ENCODE data around the gene IPO7. TPM values are rescaled to one million over a fixed set of nuclear protein-coding genes. Genes with fewer than 3 reads are reported as not detected.
"Not testable (repeated sequence)": the region's sequence is repeated elsewhere in the genome, so short reads cannot be mapped to it uniquely, and the experiment has no call there.

The IPO7 gene
- total RNA-seq, 4 donors from 2014 or later: 32.4 to 79.9 (median 54.3) TPM

GRCh38 chr11:9357041-9357440 lies 27.4 kb upstream of the IPO7 start:
- Histone ChIP-seq H3K27me3 (no peaks in the 10 kb centered on the region), H3K27ac (no peak overlapping the region), H3K36me3 (no peaks in the 10 kb centered on the region), H3K4me3 (no peak overlapping the region), H3K4me1 (no peaks in the 10 kb centered on the region), H3K9me3 (no peaks in the 10 kb centered on the region)
- no peak for DNase-seq
- no peak for TF ChIP-seq POLR2A (IDR thresholded peaks at IDR 0.05)
- TF ChIP-seq, protein P1, sequence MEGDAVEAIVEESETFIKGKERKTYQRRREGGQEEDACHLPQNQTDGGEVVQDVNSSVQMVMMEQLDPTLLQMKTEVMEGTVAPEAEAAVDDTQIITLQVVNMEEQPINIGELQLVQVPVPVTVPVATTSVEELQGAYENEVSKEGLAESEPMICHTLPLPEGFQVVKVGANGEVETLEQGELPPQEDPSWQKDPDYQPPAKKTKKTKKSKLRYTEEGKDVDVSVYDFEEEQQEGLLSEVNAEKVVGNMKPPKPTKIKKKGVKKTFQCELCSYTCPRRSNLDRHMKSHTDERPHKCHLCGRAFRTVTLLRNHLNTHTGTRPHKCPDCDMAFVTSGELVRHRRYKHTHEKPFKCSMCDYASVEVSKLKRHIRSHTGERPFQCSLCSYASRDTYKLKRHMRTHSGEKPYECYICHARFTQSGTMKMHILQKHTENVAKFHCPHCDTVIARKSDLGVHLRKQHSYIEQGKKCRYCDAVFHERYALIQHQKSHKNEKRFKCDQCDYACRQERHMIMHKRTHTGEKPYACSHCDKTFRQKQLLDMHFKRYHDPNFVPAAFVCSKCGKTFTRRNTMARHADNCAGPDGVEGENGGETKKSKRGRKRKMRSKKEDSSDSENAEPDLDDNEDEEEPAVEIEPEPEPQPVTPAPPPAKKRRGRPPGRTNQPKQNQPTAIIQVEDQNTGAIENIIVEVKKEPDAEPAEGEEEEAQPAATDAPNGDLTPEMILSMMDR (IDR thresholded peaks at IDR 0.05): no peak

- not testable (repeated sequence) for H3K27ac ChIP-seq, H3K36me3 ChIP-seq, DNase-seq
Observed at GRCh38 chr11:9360862-9361622, 23.4 kb upstream of the IPO7 start.

DNA sequence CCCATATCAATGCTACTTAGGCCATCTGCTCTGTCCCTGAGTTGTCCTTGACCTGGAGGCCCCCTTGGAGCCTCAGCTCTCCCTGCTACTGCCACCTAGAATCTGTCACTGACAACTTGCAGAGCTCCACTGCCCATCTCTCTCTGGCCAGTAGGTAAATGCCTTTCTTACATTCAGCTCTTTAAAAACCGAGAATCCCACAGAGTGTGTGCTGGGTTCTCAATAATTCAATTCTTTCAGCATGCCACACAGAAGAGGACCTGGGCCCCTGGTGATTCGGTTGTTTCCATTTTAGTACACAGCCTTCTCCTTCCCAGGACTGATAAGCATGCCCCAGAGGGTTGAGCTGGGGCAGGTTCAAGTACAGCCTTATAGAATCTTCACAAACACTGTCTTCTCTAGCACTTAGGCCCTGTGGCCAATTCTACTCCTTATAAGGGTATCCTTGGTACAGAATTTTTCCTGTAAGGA lies 22.0 kb upstream of the IPO7 start:
- no peak overlapping the region for H3K4me3 ChIP-seq
- no peaks in the 10 kb centered on the region for H3K27me3 ChIP-seq
- H3K4me1 ChIP-seq: no peaks in the 10 kb centered on the region
- no peaks in the 10 kb centered on the region for H3K9me3 ChIP-seq
- TF ChIP-seq, protein P1 (IDR thresholded peaks at IDR 0.05): no peak
- TF ChIP-seq POLR2A (IDR thresholded peaks at IDR 0.05): no peak
- H3K36me3 ChIP-seq: no peaks in the 10 kb centered on the region
- no peak for DNase-seq
- no peak overlapping the region for H3K27ac ChIP-seq

More at GRCh38 chr11:9360862-9361622, 23.4 kb upstream of the IPO7 start:
- not testable (repeated sequence) for H3K4me3 ChIP-seq, H3K4me1 ChIP-seq, H3K9me3 ChIP-seq, H3K27me3 ChIP-seq

GRCh38 chr11:9363954-9364912 lies 20.2 kb upstream of the IPO7 start:
- Histone ChIP-seq H3K4me1 (no peaks in the 10 kb centered on the region), H3K4me3 (peak overlapping the region; percentile 47 to 62 (median 56)), H3K9me3 (no peaks in the 10 kb centered on the region), H3K36me3 (no peaks in the 10 kb centered on the region), H3K27ac (peak overlapping the region; percentile 89 to 99 (median 96)), H3K27me3 (no peaks in the 10 kb centered on the region)
- peak; percentile 79 to 96 (median 96) for DNase-seq
- TF ChIP-seq, protein P1 (IDR thresholded peaks at IDR 0.05): peak in 1 of 6 experiments; percentile 18
- TF ChIP-seq POLR2A (IDR thresholded peaks at IDR 0.05): peak; percentile 62 to 70

GRCh38 chr11:9367551-9367950 lies 16.9 kb upstream of the IPO7 start:
- DNase-seq: no peak
- Histone ChIP-seq H3K27ac (no peak overlapping the region), H3K27me3 (no peaks in the 10 kb centered on the region), H3K36me3 (no peaks in the 10 kb centered on the region), H3K9me3 (no peaks in the 10 kb centered on the region), H3K4me1 (no peaks in the 10 kb centered on the region), H3K4me3 (no peak overlapping the region)
- TF ChIP-seq POLR2A (IDR thresholded peaks at IDR 0.05): no peak
- TF ChIP-seq, protein P1 (IDR thresholded peaks at IDR 0.05): no peak
